Activated CD4-positive, alpha-beta T cell treated with anti-CD3 and anti-CD28 coated beads, Interleukin-2, amount 50 U/mL, for 24 hours (primary cell): ENCODE results near the gene LGMN.
A peak's percentile ranks its signal among the peaks of the same experiment; 100 is the strongest.

Experiments used
- DNase-seq, 2 donors: peaks; one replicate each; pipeline ENCODE4 v3.0.0-alpha.2; 2020; ENCODE audit warnings: low read depth in 1 of 2, low spot score in 1 of 2

LGMN gene

GRCh38 chr14:92679246-92679645 is 69.2 kb downstream of the LGMN start:
- no peak for DNase-seq

DNA sequence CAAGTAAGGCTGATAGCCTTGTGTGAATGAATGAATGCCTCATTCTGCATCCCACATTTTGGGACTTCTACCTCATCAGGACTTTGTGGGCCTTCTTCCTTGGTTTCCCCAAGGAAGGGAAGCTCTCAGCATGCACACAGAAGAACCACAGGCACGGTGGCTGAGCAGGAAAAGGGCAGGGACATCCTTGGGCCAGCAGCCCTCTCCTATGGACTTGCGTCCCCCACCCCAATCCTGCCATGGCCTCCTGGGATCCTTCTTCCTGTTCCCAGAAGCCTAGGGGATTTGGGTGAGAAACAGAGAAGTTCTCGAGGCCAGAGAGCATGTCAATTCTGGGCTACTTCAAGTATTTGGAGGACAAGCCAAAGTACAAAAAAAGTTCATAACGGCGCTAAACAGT is 69.7 kb downstream of the LGMN start:
- no peak for DNase-seq

DNA sequence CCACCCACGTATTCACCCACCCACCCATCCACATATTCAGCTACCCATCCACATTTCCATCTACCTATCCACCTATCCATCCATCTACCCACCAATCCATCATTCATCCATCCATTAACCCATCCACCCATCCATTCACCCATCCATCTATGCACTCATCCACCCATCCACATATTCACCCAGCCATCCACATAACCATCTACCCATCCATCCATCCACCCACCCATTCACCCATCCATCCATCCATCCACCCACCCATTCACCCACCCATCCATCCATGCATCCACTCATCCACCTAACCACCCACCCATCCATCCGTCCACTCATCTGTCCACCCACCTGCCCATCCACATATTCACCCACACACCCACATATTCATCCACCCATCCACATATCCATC is 70.5 kb downstream of the LGMN start:
- DNase-seq = no peak

DNA sequence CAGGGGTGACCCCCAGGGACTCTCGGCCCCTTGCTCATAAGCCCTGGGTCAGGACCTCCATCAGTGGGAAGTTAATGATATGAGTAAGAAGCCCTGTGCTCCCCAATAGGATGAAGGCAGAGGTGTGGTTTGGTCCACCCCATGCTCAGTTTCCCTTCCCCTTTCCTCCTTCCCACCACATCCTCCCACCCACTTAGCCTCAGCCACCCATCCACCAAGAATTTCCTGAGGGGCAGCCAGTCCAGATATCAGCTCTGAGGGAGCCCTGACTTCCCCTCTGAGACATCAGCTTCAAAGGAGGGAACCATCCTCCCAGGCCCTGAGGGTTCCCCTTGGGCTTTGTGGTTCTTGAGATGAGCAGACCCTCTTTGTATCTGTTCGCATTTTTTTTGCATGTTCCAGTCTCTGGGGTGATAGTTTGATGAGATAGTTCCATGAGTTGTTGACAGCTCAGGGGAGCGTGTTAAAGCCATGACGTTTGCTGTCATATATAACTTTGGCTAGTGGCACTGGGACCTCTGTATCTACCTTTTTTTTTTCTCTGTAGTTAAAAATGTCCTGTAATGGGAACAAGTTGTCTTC is 71.2 kb downstream of the LGMN start:
- peak in 1 of 2 donors; percentile 62 for DNase-seq

- no peak for DNase-seq
These were observed 71.9 kb downstream of the LGMN start for GRCh38 chr14:92676403-92677086.

DNA sequence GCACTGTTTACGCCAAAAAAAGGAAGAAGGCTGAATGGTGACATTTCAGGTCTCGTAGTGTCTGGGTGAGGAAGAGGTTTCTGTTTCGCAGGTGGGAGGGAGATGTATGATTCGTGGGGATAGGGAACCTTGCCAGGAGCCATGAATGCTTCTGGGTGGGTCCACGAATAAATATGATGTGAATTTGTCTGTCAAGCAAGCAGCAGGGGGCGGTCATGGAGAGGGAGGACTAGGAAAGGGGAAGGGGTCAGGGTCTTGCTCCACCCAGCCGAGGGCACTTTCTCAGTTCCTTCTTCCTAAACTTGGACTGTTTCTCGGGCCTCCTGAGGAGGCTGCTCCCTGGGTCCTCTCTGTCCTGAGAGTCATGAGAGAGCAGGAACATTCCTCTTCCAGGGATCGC is 72.5 kb downstream of the LGMN start:
- DNase-seq = no peak

DNA sequence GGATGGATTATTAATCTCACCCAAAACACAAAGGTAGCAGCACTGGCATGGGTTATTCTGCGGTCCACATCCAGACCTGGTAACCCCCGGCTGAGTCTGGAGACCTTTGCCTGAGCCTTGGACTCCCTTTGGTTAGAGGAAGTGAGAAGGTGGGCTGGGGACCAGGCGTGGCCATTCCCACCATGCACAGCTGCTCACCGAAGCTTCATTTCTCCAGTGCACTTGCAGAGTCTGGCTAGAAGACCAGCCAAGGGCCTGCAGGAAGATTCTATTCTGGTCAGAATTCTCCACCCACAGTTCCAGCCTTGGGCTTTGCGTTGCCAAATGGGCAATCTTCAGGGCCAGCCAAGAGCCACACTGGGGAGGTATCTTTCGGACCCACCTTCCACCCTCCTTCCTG is 73.0 kb downstream of the LGMN start:
- DNase-seq = no peak

DNA sequence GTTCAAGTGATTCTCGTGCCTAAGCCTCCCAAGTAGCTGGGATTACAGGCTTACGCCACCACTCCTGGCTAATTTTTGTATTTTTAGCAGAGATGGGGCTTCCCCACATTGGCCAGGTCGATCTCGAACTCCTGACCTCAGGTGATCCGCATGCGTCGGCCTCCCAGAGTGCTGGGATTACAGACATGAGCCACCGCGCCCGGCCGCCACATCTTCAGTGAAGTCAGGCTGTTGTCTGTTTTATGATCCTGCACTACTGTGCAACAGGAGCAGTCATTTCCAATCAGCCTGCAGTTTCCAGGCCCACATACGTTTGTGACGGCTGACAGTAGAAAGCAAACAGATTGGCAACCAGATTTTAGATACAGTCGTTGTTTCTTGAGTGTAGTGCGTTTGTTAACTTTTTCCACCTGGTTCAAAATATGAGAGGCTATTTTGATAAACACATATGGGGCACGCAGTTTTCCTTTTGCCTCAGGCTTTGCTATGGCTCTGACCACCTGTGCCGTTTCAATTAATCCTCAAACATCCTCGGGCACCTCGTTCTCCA is 74.8 kb downstream of the LGMN start:
- DNase-seq = no peak

GRCh38 chr14:92670643-92671366 is 77.6 kb downstream of the LGMN start:
- DNase-seq = no peak

- no peak for DNase-seq
These were observed 78.3 kb downstream of the LGMN start for GRCh38 chr14:92670160-92670559.

DNA sequence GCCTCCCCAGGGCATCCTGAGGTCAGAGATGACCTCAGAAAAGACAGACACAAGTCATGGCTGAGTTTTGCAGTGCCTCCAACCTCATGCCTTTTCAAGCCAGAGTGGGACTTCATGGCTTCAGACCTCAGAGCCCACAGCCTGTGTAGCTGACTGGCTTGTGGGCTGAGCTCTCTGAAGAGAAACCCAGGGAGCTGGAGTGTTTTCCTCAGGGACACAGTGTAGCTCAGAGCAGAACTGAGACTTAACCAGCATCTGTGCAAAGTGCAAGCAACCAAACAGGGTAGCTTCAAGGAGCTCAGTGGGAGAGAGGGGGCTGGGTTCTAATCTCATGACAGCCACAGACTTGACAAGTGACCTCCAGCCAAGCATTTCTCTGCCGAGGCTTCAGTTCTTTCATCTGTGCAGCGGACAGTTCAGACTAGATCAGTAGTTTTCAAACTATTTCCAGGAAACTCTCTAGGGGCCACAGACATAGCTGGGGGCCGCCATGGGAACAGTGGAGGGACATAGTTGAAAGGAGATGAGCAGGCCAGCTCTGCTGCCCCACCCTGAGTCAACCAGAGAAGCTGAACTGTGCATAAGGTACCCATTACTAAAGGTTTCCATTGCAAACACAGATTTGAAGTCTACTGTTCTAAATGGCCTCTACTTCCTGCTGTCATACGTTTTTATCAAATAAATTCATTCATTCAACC is 80.0 kb downstream of the LGMN start:
- no peak for DNase-seq

DNA sequence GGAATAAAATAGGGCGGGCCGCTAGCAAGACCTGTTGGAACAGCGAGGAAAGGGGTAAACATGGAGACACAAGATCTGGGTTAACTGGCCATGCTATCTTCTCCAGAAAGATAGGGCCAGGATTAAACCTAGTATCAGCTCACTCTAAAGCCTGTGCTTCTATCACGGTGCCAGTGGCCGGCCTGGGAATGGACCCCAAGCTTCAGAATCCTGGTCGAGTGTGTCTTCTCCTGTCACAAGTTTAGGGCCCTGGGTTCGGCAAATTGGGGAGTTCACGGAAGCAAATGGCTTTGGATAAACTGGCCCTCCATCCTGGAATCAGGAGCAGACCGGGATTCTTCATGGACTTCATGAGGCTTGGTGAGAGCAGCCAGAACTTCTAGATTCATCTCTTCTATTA is 82.2 kb downstream of the LGMN start:
- DNase-seq = no peak

DNA sequence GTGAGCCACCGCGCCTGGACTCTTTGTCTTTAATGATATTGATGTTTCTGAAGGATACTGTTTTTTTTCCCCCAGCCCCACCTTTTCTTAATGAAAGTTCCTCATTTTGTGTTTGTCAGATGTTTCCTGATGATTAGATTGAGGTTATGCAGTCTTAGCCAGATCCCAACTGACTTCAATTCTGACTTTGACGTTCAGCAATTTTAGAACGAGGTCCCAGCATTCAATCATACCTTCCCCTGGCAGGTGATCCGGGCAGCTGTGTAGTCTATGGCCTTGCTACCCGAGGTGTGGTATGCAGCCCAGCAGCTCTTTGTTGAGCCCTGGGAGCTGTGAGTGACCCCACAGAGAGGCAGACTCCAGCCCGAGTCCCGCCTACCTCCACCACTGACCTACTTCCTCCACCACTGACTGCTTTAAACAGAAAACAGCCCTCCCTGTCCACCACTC is 82.7 kb downstream of the LGMN start:
- no peak for DNase-seq

DNA sequence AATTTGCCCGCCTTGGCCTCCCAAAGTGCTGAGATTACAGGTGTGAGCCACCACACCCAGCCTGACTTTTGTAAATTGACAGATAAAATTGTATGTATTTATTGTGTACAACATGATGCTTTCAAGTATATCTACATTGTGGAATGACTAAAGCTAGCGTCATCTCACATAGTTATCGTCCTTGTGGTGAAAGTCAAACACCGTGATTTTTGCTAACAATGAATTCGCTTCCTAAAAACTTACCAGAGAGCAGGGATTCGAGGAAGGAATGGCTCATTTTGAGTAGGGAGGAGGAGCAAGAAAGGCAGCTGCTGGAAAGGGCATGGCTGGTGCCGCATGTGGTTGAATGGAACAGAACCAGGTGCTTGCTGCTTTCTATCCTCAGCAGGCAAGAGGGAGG is 85.4 kb downstream of the LGMN start:
- no peak for DNase-seq

- DNase-seq = no peak
These were observed 87.9 kb downstream of the LGMN start for GRCh38 chr14:92660571-92660970.

- DNase-seq = no peak
These were observed 88.5 kb downstream of the LGMN start for GRCh38 chr14:92659765-92660561.

DNA sequence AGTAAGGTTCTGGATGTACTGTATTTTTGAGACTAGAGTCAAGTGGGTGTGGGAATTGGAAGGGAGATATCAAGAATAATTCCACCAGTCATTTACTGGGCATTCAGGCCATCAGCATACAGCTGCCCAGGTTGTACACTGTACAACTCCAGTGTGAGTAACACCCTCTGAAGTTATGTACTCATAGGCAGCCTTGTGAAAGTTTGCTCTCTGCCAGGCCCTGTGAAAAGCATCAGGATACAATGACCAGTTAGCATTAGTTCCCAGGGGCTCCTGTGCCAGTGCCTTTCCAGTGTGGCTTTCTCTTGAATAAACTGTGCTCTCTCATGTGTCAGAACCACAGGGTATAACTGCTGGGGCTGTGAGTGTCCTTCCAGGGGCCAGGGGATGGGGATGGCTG is 89.7 kb downstream of the LGMN start:
- DNase-seq = no peak

GRCh38 chr14:92658160-92658559 is 90.3 kb downstream of the LGMN start:
- no peak for DNase-seq

GRCh38 chr14:92657457-92658142 is 90.8 kb downstream of the LGMN start:
- DNase-seq = no peak
